Measurements from ENCODE around the gene TP63.

TP63 gene

GRCh38 chr3:189652042-189652441, 20.9 kb downstream of the TP63 start:
- peak; percentile 41; the same call in 1 of the 3 replicates for ATAC-seq
- TF ChIP-seq TCF4 (CRISPR knock-in tag; IDR thresholded peaks at IDR 0.05; ENCODE audit: borderline replicate concordance) (no peak), ESRRG (CRISPR knock-in tag; IDR thresholded peaks at IDR 0.05) (no peak), OSR1 (CRISPR knock-in tag; IDR thresholded peaks at IDR 0.05) (no peak), ZNF565 (CRISPR knock-in tag; conservative IDR thresholded peaks at IDR 0.05; ENCODE audit: low read depth) (no peak), BACH2 (CRISPR knock-in tag; IDR thresholded peaks at IDR 0.05; ENCODE audit: borderline replicate concordance) (no peak), ZC3H10 (CRISPR knock-in tag; IDR thresholded peaks at IDR 0.05) (no peak), RARB (CRISPR knock-in tag; IDR thresholded peaks at IDR 0.05) (no peak), CSRNP3 (CRISPR knock-in tag; IDR thresholded peaks at IDR 0.05) (no peak), ARNTL (CRISPR knock-in tag; IDR thresholded peaks at IDR 0.05; ENCODE audit: borderline replicate concordance, low read depth) (no peak), TOX (CRISPR knock-in tag; IDR thresholded peaks at IDR 0.05; ENCODE audit: borderline replicate concordance) (no peak), PATZ1 (CRISPR knock-in tag; IDR thresholded peaks at IDR 0.05; ENCODE audit: borderline replicate concordance) (no peak), GLIS3 (CRISPR knock-in tag; IDR thresholded peaks at IDR 0.05) (no peak), ZNF8 (CRISPR knock-in tag; IDR thresholded peaks at IDR 0.05) (no peak), SNAI2 (CRISPR knock-in tag; IDR thresholded peaks at IDR 0.05) (no peak)

GRCh38 chr3:189655617-189656016, 24.4 kb downstream of the TP63 start:
- no peak for TF ChIP-seq BACH2 (CRISPR knock-in tag; IDR thresholded peaks at IDR 0.05; ENCODE audit: borderline replicate concordance)
- no peak for TF ChIP-seq GLIS3 (CRISPR knock-in tag; IDR thresholded peaks at IDR 0.05)
- TF ChIP-seq OSR1 (CRISPR knock-in tag; IDR thresholded peaks at IDR 0.05): no peak
- no peak for TF ChIP-seq ARNTL (CRISPR knock-in tag; IDR thresholded peaks at IDR 0.05; ENCODE audit: borderline replicate concordance, low read depth)
- no peak for TF ChIP-seq ZNF70 (CRISPR knock-in tag; IDR thresholded peaks at IDR 0.05)
- TF ChIP-seq TCF4 (CRISPR knock-in tag; IDR thresholded peaks at IDR 0.05; ENCODE audit: borderline replicate concordance): no peak
- no peak for TF ChIP-seq RARB (CRISPR knock-in tag; IDR thresholded peaks at IDR 0.05)
- no peak for TF ChIP-seq CREB5 (CRISPR knock-in tag; IDR thresholded peaks at IDR 0.05; ENCODE audit: low read depth)
- TF ChIP-seq CSDC2 (CRISPR knock-in tag; IDR thresholded peaks at IDR 0.05): no peak
- no peak for TF ChIP-seq ZNF565 (CRISPR knock-in tag; conservative IDR thresholded peaks at IDR 0.05; ENCODE audit: low read depth)
- no peak for TF ChIP-seq PPARA (CRISPR knock-in tag; IDR thresholded peaks at IDR 0.05; ENCODE audit: borderline replicate concordance)
- TF ChIP-seq TOX (CRISPR knock-in tag; IDR thresholded peaks at IDR 0.05; ENCODE audit: borderline replicate concordance): no peak
- TF ChIP-seq ZFP3 (CRISPR knock-in tag; IDR thresholded peaks at IDR 0.05): no peak
- TF ChIP-seq TSHZ2 (CRISPR knock-in tag; IDR thresholded peaks at IDR 0.05): no peak
- ATAC-seq: no peak

- ATAC-seq: no peak
These were observed 28.4 kb downstream of the TP63 start for GRCh38 chr3:189659571-189659970.

More at GRCh38 chr3:189659571-189659970, 28.4 kb downstream of the TP63 start:
- TF ChIP-seq CREB5 (CRISPR knock-in tag; IDR thresholded peaks at IDR 0.05; ENCODE audit: low read depth): no peak
- TF ChIP-seq ESRRG (CRISPR knock-in tag; IDR thresholded peaks at IDR 0.05): no peak
- TF ChIP-seq TOX (CRISPR knock-in tag; IDR thresholded peaks at IDR 0.05; ENCODE audit: borderline replicate concordance): no peak
- no peak for TF ChIP-seq TCF4 (CRISPR knock-in tag; IDR thresholded peaks at IDR 0.05; ENCODE audit: borderline replicate concordance)
- TF ChIP-seq BACH2 (CRISPR knock-in tag; IDR thresholded peaks at IDR 0.05; ENCODE audit: borderline replicate concordance): no peak
- TF ChIP-seq ISL1 (CRISPR knock-in tag; IDR thresholded peaks at IDR 0.05): no peak
- no peak for TF ChIP-seq ZC3H10 (CRISPR knock-in tag; IDR thresholded peaks at IDR 0.05)
- no peak for TF ChIP-seq RARB (CRISPR knock-in tag; IDR thresholded peaks at IDR 0.05)
- TF ChIP-seq PPARA (CRISPR knock-in tag; IDR thresholded peaks at IDR 0.05; ENCODE audit: borderline replicate concordance): no peak
- TF ChIP-seq ZFP30 (CRISPR knock-in tag; IDR thresholded peaks at IDR 0.05): no peak
- TF ChIP-seq ZFP3 (CRISPR knock-in tag; IDR thresholded peaks at IDR 0.05): no peak
- no peak for TF ChIP-seq PATZ1 (CRISPR knock-in tag; IDR thresholded peaks at IDR 0.05; ENCODE audit: borderline replicate concordance)

Data from SK-N-SH treated with all-trans-retinoic acid at 6 μM for 48 hours (cell line).